ENCODE measurements around the gene DYNLT1.
"Not testable (repeated sequence)": the region's sequence is repeated elsewhere in the genome, so short reads cannot be mapped to it uniquely, and the experiment has no call there.

GRCh38 chr6:158672119-158672518, 27.6 kb upstream of the DYNLT1 start:
- not testable (repeated sequence) for TF ChIP-seq CTCF (IDR thresholded peaks at IDR 0.05 in 2 of 3, conservative IDR thresholded peaks at IDR 0.05 in 1 of 3; ENCODE audit: control insufficient read depth in 2 of 3, extremely low read depth in 1 of 3, insufficient read depth in 1 of 3, low read depth in 3 of 3, low read length in 3 of 3); JUNB (IDR thresholded peaks at IDR 0.05); POLR2A (IDR thresholded peaks at IDR 0.05; ENCODE audit: low read depth, low read length); CREM (IDR thresholded peaks at IDR 0.05; ENCODE audit: low read depth); SIX5 (IDR thresholded peaks at IDR 0.05; ENCODE audit: low read depth, low read length, severe bottlenecking); RFX5 (IDR thresholded peaks at IDR 0.05; ENCODE audit: low read depth, low read length); SRF (IDR thresholded peaks at IDR 0.05; ENCODE audit: low read depth in 2 of 2, low read length in 2 of 2); CHD2 (IDR thresholded peaks at IDR 0.05; ENCODE audit: borderline replicate concordance, low read depth, low read length); CEBPB (IDR thresholded peaks at IDR 0.05; ENCODE audit: borderline replicate concordance in 1 of 2, low read depth in 2 of 2, low read length in 2 of 2); RAD21 (IDR thresholded peaks at IDR 0.05; ENCODE audit: insufficient read depth, low read depth, low read length); SUPT20H (IDR thresholded peaks at IDR 0.05; ENCODE audit: borderline replicate concordance, control insufficient read depth, low read depth, low read length); POLR2AphosphoS5 (IDR thresholded peaks at IDR 0.05; ENCODE audit: low read length)
- TF ChIP-seq, protein P1, sequence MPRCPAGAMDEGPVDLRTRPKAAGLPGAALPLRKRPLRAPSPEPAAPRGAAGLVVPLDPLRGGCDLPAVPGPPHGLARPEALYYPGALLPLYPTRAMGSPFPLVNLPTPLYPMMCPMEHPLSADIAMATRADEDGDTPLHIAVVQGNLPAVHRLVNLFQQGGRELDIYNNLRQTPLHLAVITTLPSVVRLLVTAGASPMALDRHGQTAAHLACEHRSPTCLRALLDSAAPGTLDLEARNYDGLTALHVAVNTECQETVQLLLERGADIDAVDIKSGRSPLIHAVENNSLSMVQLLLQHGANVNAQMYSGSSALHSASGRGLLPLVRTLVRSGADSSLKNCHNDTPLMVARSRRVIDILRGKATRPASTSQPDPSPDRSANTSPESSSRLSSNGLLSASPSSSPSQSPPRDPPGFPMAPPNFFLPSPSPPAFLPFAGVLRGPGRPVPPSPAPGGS (IDR thresholded peaks at IDR 0.05; ENCODE audit: borderline replicate concordance, insufficient read depth, low read depth, low read length, poor library complexity, severe bottlenecking) = not testable (repeated sequence)
- TF ChIP-seq, protein P2, sequence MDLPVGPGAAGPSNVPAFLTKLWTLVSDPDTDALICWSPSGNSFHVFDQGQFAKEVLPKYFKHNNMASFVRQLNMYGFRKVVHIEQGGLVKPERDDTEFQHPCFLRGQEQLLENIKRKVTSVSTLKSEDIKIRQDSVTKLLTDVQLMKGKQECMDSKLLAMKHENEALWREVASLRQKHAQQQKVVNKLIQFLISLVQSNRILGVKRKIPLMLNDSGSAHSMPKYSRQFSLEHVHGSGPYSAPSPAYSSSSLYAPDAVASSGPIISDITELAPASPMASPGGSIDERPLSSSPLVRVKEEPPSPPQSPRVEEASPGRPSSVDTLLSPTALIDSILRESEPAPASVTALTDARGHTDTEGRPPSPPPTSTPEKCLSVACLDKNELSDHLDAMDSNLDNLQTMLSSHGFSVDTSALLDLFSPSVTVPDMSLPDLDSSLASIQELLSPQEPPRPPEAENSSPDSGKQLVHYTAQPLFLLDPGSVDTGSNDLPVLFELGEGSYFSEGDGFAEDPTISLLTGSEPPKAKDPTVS (IDR thresholded peaks at IDR 0.05; ENCODE audit: low read depth, low read length) = not testable (repeated sequence)

Measured in GM12878 (cell line).